GM21367 (cell line): ENCODE data around the gene UTS2B.

ENCODE experiments used
- ATAC-seq: cut with Tn5 transposase; IDR thresholded peaks from one replicate; pipeline ENCODE4 v1.9.1; 2021; ENCODE audit not compliant: unreplicated experiment

UTS2B gene

DNA sequence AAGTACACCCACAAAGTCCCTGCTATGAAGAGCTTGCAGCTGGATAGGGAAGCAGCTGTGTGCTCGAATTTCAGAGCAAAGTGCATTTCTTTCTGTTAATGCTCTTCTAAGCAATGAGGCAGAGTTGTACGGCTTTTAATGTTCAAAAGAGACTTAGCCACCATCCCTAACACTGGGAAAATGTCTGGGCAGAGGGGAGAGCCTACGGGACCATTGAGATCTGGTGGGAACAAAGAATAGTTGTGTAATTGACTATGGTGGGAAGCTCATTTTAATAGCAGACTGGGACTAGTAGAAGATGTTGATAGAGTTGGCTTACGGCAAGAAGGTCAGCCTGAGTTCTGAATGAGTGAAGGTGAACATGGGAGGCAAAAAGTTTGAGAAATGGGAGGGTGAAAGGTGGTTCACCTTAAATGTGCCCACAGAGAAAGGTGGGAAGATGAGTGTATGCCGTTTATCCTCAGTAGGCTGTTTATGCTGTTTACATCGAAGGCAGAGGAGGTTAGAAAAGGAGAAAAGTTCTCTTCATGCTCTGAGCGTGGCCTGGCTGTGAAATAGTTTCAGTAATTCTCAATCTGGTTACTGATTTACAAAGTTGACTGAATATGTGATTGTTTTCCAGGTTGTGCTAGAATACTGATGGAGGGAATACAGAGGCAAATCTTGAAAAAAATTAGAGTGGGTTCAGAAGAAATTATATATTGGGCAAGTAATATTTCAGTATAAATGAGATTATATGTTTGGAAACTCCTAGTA is 22.9 kb upstream of the UTS2B start:
- no peak for ATAC-seq

- ATAC-seq = no peak
Measured at GRCh38 chr3:191352014-191352413, 21.7 kb upstream of the UTS2B start.

DNA sequence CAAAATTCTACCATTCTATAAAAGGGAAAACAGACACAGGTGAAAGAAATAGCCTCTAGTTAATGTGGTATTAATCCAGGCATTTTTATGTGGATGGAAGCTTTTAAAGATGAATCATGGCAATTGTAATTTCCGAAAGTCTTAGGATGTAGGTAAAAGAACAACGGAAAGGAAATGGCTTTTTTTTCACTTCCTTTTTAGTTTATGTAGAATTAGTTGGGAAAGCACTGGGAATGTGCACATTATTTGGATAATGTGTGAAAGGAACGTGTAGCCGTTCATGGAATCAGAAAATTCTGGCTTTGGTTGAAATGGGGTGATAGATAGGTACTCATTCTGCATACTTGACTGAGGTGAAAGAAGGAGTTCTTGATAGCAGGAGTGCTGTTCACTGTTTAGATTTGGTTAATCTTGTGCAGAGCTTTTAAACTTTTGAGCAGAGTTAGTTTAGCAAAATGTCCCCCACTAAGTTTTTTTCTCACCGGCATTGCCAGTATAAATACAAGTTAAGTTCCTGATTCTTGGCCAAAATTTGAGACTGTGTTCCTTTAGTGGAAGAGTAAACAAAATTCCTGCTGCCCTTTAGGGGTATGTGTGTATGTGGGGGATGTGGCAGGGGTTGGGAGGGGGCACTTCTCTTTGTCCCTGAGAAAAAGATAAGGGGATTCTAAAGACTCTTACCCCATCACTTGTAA is 20.2 kb upstream of the UTS2B start:
- ATAC-seq = no peak

GRCh38 chr3:191348098-191348497 is 17.8 kb upstream of the UTS2B start:
- no peak for ATAC-seq

- ATAC-seq = no peak
Measured at GRCh38 chr3:191347228-191347627, 16.9 kb upstream of the UTS2B start.

DNA sequence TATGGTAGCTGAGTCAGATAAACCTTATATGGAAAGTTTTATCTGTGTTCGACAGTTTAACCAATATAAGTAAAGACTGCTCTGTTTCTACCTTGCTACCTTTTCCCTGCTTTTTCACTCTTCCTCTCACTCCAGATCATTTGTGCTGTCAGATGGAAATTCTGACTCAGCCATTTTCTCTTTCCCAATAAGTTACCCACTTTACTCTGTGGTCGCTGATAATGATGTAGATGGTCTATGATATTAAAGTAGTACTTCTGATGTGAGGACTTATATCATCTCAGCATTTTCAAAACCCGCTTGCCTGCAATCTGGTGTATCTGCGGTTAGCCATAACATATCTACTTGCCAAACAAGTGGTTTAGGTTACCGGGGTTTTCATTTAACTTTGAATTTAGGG is 15.0 kb upstream of the UTS2B start:
- ATAC-seq = no peak

GRCh38 chr3:191343913-191344312 is 13.6 kb upstream of the UTS2B start:
- ATAC-seq = no peak

- ATAC-seq = no peak
Measured at GRCh38 chr3:191343115-191343514, 12.8 kb upstream of the UTS2B start.

GRCh38 chr3:191342411-191342810 is 12.1 kb upstream of the UTS2B start:
- no peak for ATAC-seq

- ATAC-seq = no peak
Measured at GRCh38 chr3:191342006-191342405, 11.7 kb upstream of the UTS2B start.

DNA sequence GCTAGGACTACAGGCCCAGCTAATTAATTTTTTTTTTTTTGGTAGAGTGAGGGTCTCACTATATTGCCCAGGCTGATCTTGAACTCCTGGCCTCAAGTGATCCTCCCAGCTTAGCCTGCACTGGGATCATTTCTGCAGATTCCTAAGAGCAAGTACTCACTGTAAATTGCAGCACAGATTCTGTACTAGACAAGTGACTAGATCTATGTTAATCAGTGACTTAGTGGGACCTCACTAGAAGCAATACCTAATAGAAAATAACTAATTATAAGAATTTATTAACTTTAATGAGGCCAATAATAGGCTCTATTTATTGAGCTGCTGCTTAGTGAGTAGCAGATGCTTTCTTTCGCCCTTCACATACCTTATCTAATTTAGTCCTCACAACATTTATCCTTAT is 10.6 kb upstream of the UTS2B start:
- ATAC-seq = no peak

DNA sequence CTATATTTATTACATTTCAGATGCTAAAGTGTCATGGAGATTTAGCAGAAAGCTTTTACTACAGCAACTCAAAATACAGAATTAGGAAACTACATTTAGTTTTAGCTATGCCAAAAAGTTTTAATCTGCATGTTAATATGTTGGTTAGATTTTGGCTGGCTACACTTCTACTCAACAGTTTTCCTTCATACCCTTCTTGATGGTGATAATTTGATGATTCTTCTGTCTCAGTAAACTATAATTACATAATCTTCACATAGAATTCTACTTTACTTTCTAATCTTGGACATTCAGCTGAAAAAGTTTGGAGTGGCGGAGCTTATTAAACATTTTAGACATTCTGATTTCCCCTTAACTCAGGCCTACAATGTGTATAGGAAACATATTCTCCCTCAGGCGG is 10.0 kb upstream of the UTS2B start:
- no peak for ATAC-seq

- no peak for ATAC-seq
Measured at GRCh38 chr3:191339316-191339917, 9.1 kb upstream of the UTS2B start.

- no peak for ATAC-seq
Measured at GRCh38 chr3:191338177-191338488, 7.8 kb upstream of the UTS2B start.

- ATAC-seq = peak; percentile 38
Measured at GRCh38 chr3:191336833-191337232, 6.5 kb upstream of the UTS2B start.

- ATAC-seq = no peak
Measured at GRCh38 chr3:191334346-191334893, 4.1 kb upstream of the UTS2B start.

DNA sequence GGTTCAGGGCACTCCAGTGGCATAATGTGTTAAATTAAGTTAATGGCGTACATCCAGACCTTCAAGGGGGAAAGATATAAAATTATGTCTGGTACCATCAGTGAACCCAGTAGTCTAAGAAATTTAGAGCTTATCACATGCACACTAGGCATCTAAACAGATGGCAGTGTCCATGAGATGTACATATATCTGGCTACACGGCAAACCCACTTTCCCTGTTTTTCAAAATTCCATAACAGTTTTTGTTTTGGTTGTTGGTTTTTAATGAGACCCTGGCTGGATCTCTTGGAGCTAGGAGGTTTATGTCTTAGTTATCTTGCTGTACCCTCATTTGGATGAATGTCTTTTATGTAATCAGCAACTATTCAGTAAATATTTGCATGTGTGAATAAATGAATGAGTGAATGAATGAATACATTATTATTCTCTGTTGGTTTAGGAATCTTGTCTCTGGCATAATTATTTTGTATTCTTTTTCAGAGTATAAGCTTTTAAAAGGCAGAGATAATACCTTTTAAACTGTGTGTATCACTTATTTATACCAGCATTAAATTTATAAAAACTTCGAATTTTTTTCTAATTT is 3.1 kb upstream of the UTS2B start:
- no peak for ATAC-seq

- no peak for ATAC-seq
Measured at GRCh38 chr3:191331388-191331787, 1.1 kb upstream of the UTS2B start.

DNA sequence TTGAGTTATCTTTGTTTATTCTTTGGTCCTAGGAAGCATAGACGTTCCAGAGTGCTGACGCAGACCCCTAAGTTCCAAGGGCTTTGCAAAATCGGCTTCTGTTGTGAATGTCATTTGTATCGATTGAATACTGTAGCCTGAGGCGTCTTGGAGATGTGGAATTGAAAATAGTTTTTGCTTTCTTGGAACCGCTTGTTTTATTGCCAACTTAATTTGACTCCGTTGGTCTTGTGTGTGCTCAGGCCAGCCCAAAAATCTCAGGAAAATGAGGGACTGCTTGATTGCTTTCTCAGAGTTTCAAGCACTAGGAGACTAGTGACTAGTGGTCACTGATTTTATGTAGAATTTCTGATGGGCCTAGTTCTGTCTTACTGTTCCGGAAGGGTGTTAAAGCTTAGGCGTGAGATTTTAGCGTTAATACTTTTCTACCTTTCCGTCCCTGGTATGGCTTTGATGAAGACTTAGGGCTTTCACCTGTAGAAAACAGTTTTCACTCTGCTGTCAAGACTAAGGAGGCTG is 263 bp upstream of the UTS2B start:
- no peak for ATAC-seq

DNA sequence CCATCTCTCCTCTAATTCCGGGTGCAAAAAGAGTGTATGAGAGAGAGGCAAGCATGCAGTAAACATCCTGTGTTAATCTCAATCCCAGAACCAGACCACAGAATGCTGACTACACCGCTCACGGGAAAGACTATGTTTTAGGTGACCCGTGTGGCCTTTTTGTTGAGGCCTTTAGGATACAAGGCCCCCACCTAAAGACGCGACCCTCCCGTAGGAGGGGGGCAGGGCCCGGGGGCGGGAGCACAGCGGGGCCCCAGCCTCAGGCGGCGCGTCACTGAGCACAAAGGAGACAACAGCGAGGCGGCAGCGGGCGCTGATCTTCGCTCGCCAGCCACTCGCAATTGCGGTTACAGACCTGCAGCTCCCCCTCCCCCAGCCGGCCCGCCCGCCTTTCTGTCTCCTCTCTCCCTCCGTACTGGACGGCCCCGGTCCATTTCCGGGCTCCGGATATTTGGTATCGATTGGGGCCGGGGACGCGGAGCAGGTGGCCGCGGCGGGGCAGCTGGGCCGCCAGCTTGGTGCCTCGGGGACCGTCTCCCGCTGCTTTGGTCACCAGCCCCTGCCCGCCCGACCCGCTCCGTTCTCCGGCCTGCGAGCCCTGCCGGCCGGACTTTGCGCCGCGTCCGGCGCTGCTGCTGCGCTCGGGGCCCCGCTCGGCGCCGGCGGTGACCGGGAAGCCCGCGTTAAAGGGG is 1.2 kb downstream of the UTS2B start, which contains the start of gene CCDC50:
Gene CCDC50 (plus strand): TSS at position 433 of the 692 bp plus-strand sequence. CDS start 281 bp downstream, outside the sequence.
- ATAC-seq = peak; percentile 61
